ENCODE measurements around the gene ATP9A. TPM values are rescaled to one million over a fixed set of nuclear protein-coding genes. Genes with fewer than 3 reads are reported as not detected.

Gene ATP9A
- total RNA-seq, 1 donor from 2014 or later: 16.1 TPM

GRCh38 chr20:51715163-51715855, 52.9 kb downstream of the ATP9A start:
- H3K9me3 Mint-ChIP-seq: no peaks in the 10 kb centered on the region
- peaks cover 19% of the 10 kb centered on the region for H3K4me1 Mint-ChIP-seq
- H3K36me3 Mint-ChIP-seq (ENCODE audit: low read depth): peaks cover 2% of the 10 kb centered on the region
- peak overlapping the region; percentile 60 for H3K4me3 Mint-ChIP-seq
- intact Hi-C loops (cut with micrococcal nuclease): loop anchor here (1.0 to 5.0 kb wide), 7 partner anchors 17 to 653 kb away; partner anchors contain the start of gene NFATC2
- peak overlapping the region; percentile 74 for H3K27ac Mint-ChIP-seq
- no peak for DNase-seq
- H3K27me3 Mint-ChIP-seq: peaks cover 2% of the 10 kb centered on the region

GRCh38 chr20:51713213-51713598, 55.0 kb downstream of the ATP9A start:
- Mint-ChIP-seq H3K4me3 (no peak overlapping the region), H3K4me1 (peaks cover 19% of the 10 kb centered on the region), H3K9me3 (no peaks in the 10 kb centered on the region), H3K27ac (no peak overlapping the region), H3K36me3 (ENCODE audit: low read depth) (peaks cover 2% of the 10 kb centered on the region), H3K27me3 (peaks cover 2% of the 10 kb centered on the region)
- no peak for DNase-seq
- intact Hi-C loops (cut with micrococcal nuclease): no loop called here

DNA sequence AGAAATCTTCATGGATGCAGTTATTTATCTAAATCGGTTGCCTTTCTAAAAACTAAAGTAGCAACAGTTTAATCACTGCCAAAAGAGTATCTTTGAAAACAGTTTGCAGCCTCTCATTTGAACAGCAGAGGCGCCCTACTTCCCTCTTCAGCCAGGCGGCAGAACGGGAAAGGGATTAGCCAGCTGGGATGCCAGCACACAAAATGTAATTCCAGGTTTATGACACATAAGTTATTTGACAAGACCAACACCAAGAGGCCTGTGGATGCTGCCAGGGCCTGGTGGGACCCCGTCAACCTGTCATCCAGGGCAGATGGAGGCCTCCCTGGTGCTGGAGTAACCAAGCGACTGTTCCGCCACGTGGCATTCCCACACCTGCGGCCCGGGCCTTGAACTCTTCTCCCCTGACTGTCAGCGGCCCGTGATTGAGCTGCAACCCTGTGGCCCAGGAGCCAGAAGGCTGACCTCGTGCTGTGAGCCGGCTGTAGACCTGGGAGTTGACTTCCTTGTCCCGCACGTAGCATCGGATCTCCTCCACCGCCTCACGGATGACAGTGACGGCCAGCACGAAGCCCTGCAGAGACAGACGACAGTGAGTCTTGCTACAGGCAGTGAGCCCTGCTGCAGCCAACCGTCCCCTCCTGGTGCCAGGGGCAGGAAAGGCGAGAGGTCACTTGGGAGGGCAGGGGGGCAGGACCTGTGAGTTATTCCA, 55.5 kb downstream of the ATP9A start:
- Mint-ChIP-seq H3K36me3 (ENCODE audit: low read depth) (peaks cover 2% of the 10 kb centered on the region), H3K27me3 (peaks cover 2% of the 10 kb centered on the region), H3K9me3 (no peaks in the 10 kb centered on the region), H3K4me3 (no peak overlapping the region), H3K4me1 (peaks cover 19% of the 10 kb centered on the region), H3K27ac (no peak overlapping the region)
- no peak for DNase-seq
- intact Hi-C loops (cut with micrococcal nuclease): no loop called here

DNA sequence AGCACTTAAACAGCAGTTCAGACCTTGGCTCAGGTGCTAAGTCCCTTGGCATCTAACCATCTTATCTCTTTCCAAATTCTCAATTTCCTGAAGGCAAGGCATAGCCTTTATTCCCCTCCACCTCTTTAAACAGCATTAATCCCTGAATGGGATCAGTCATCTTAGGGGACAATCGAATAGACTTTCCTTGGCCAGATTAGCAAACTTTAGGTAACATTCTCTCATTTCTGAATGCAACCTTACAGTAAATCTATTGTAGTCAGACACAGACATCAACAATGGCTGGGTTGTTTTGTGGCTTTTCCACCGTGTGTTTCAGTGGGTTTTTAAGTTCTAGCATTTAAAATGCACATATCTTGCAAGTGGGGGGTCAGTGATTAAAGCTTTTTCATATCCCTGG, 56.8 kb downstream of the ATP9A start:
- intact Hi-C loops (cut with micrococcal nuclease): no loop called here
- H3K9me3 Mint-ChIP-seq: no peaks in the 10 kb centered on the region
- H3K27ac Mint-ChIP-seq: no peak overlapping the region
- peaks cover 17% of the 10 kb centered on the region for H3K4me1 Mint-ChIP-seq
- peaks cover 9% of the 10 kb centered on the region for H3K27me3 Mint-ChIP-seq
- H3K4me3 Mint-ChIP-seq: no peak overlapping the region
- peaks cover 2% of the 10 kb centered on the region for H3K36me3 Mint-ChIP-seq (ENCODE audit: low read depth)
- no peak for DNase-seq

DNA sequence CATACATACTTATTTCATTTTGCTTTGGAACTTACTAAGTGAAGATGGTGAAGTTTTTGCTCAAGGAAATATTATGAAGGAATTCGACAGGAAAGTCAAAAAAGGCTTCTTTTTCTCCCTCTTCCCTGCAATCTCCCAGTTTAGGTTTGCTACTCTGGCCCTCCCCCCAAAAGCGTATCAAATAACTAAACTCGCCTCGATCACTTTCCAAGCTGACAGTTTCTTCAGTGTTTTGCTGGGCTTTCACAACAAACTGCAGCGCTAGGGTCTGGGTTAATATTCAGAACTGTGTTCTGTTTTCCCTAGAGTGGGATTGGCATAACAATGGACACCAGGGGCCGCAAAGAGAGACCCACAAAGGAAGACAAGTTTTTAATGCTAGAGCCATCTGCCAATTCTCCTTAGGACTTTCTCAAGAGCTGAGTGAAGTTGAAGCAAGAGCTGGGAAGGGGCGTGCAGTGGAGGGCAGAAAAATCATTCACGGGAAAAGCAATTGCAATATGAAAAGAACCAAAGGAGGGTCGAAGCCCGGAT, 57.8 kb downstream of the ATP9A start:
- no peak overlapping the region for H3K4me3 Mint-ChIP-seq
- intact Hi-C loops (cut with micrococcal nuclease): no loop called here
- peaks cover 16% of the 10 kb centered on the region for H3K27me3 Mint-ChIP-seq
- H3K9me3 Mint-ChIP-seq: no peaks in the 10 kb centered on the region
- peaks cover 9% of the 10 kb centered on the region for H3K4me1 Mint-ChIP-seq
- no peak overlapping the region for H3K27ac Mint-ChIP-seq
- DNase-seq: no peak
- peaks cover 2% of the 10 kb centered on the region for H3K36me3 Mint-ChIP-seq (ENCODE audit: low read depth)

- H3K9me3 Mint-ChIP-seq: no peaks in the 10 kb centered on the region
- H3K4me1 Mint-ChIP-seq: peaks cover 6% of the 10 kb centered on the region
- H3K36me3 Mint-ChIP-seq (ENCODE audit: low read depth): no peaks in the 10 kb centered on the region
- no peak overlapping the region for H3K27ac Mint-ChIP-seq
- peaks cover 20% of the 10 kb centered on the region for H3K27me3 Mint-ChIP-seq
- intact Hi-C loops (cut with micrococcal nuclease): no loop called here
- no peak overlapping the region for H3K4me3 Mint-ChIP-seq
- no peak for DNase-seq
These were observed 62.8 kb downstream of the ATP9A start for GRCh38 chr20:51705400-51705799.

DNA sequence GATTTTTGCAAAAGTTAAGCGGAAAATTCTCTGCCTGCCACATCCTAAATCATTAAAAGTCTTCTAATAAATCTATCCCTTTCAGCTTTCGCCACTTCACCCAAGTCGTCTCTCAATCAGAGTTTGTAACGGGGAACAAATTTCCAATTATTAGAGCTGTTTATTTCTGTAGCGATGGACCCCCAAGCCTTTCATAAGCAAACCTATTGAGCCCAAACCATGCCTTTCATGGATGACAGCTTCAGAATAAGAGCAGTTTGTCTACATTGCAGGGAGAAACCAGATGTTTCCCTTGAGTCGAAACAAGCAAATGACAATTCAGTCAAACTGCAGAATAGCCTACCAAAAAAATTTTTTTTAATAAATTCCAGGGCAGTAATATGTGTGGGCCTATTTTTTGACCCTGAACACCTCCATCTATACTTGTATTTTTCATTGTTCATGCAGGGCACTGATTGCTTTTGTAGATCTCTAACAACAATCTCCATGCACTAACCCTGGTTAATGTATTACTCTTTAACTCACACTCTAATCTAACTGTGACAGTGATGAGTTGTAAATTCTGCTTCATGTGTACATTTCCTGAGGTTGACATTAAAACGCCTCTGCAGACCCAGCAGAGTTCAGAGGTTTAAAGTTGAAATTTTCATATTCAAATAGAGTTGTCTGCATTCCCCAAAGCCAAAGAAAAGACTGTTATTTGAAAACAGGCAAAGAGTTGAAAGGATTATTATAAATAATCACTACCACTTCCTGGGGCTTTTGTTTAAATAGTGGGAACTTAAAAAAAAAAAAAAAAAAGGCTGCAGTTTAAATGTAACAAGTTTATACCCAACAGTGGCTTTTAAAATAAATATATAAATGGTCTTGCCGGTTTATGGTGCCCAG, 64.5 kb downstream of the ATP9A start:
- Mint-ChIP-seq H3K9me3 (no peaks in the 10 kb centered on the region), H3K36me3 (ENCODE audit: low read depth) (no peaks in the 10 kb centered on the region), H3K27me3 (peaks cover 22% of the 10 kb centered on the region), H3K4me1 (peaks cover 6% of the 10 kb centered on the region), H3K4me3 (no peak overlapping the region), H3K27ac (no peak overlapping the region)
- intact Hi-C loops (cut with micrococcal nuclease): loop anchor here (5.0 kb wide), 1 partner anchor 379 kb away; no protein-coding TSS in a partner anchor
- no peak for DNase-seq

DNA sequence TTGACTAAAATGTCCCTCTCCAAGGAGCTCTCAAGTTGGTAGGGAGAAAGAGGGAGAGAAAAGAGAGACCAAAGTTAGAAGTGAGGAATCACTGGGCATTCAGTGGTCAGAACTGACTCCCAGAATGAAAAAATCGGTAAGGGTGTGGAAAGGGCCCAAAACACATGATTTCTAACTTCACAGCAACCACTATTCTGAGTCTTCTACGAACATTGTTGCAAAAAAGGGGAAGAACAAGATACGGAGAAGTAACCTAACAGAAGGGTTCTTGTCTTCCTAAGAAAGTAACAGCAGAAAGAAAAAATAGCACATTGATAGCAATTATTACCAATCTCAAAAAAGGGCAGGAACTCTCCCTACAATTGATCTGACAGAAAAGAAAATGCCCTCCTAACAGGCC, 65.6 kb downstream of the ATP9A start:
- H3K27me3 Mint-ChIP-seq: peaks cover 27% of the 10 kb centered on the region
- peaks cover 6% of the 10 kb centered on the region for H3K4me1 Mint-ChIP-seq
- no peak for DNase-seq
- H3K9me3 Mint-ChIP-seq: no peaks in the 10 kb centered on the region
- H3K27ac Mint-ChIP-seq: no peak overlapping the region
- H3K4me3 Mint-ChIP-seq: no peak overlapping the region
- no peaks in the 10 kb centered on the region for H3K36me3 Mint-ChIP-seq (ENCODE audit: low read depth)
- intact Hi-C loops (cut with micrococcal nuclease): loop anchor here (5.0 kb wide), 1 partner anchor 380 kb away; no protein-coding TSS in a partner anchor

- H3K27ac Mint-ChIP-seq: no peak overlapping the region
- no peak overlapping the region for H3K4me3 Mint-ChIP-seq
- H3K4me1 Mint-ChIP-seq: peaks cover 19% of the 10 kb centered on the region
- peak; percentile 66 for DNase-seq
- H3K27me3 Mint-ChIP-seq: peaks cover 29% of the 10 kb centered on the region
- intact Hi-C loops (cut with micrococcal nuclease): loop anchor here (5.0 kb wide), 1 partner anchor 381 kb away; no protein-coding TSS in a partner anchor
- no peaks in the 10 kb centered on the region for H3K36me3 Mint-ChIP-seq (ENCODE audit: low read depth)
- H3K9me3 Mint-ChIP-seq: no peaks in the 10 kb centered on the region
These were observed 67.3 kb downstream of the ATP9A start for GRCh38 chr20:51700809-51701285.

- Mint-ChIP-seq H3K4me3 (no peak overlapping the region), H3K9me3 (no peaks in the 10 kb centered on the region), H3K27ac (no peak overlapping the region), H3K4me1 (peaks cover 19% of the 10 kb centered on the region), H3K27me3 (peaks cover 18% of the 10 kb centered on the region), H3K36me3 (ENCODE audit: low read depth) (no peaks in the 10 kb centered on the region)
- no peak for DNase-seq
- intact Hi-C loops (cut with micrococcal nuclease): loop anchor here (5.0 kb wide), 1 partner anchor 69 kb away; the partner anchor contains the start of gene ATP9A
These were observed 69.9 kb downstream of the ATP9A start for GRCh38 chr20:51698252-51698651.

- H3K9me3 Mint-ChIP-seq: no peaks in the 10 kb centered on the region
- H3K27me3 Mint-ChIP-seq: peaks cover 18% of the 10 kb centered on the region
- H3K36me3 Mint-ChIP-seq (ENCODE audit: low read depth): no peaks in the 10 kb centered on the region
- intact Hi-C loops (cut with micrococcal nuclease): loop anchor here (5.0 kb wide), 1 partner anchor 70 kb away; the partner anchor contains the start of gene ATP9A
- peaks cover 19% of the 10 kb centered on the region for H3K4me1 Mint-ChIP-seq
- no peak for DNase-seq
- no peak overlapping the region for H3K27ac Mint-ChIP-seq
- no peak overlapping the region for H3K4me3 Mint-ChIP-seq
These were observed 70.9 kb downstream of the ATP9A start for GRCh38 chr20:51697096-51697826.

- Mint-ChIP-seq H3K4me3 (peak overlapping the region; percentile 48), H3K4me1 (peaks cover 19% of the 10 kb centered on the region), H3K27me3 (peaks cover 18% of the 10 kb centered on the region), H3K36me3 (ENCODE audit: low read depth) (no peaks in the 10 kb centered on the region), H3K9me3 (no peaks in the 10 kb centered on the region), H3K27ac (peak overlapping the region; percentile 40)
- intact Hi-C loops (cut with micrococcal nuclease): loop anchor here (5.0 kb wide), 1 partner anchor 71 kb away; the partner anchor contains the start of gene ATP9A
- DNase-seq: no peak
These were observed 71.7 kb downstream of the ATP9A start for GRCh38 chr20:51696304-51697071.

Data from activated CD4-positive, alpha-beta T cell treated with anti-CD3 and anti-CD28 coated beads, Interleukin-2, amount 10 ng/mL, durations not matched to agents 24 days and 14 days (primary cell).